Astrocyte (in vitro differentiated cells and primary cell): ENCODE data around the gene SPIN1.

Source experiments
- EZH2 ChIP-seq: IDR thresholded peaks from 2 replicates; pipeline ENCODE4 v1.6.1; 2012; ENCODE audit warnings: mild to moderate bottlenecking, low read length, inconsistent platforms; ENCODE audit not compliant: insufficient read depth
- TF ChIP-seq, protein P1 (sequence below): IDR thresholded peaks from 2 replicates; pipeline ENCODE4 v1.5.1; 2011; ENCODE audit warnings: low read depth, mild to moderate bottlenecking, inconsistent platforms, low read length, moderate library complexity; ENCODE audit not compliant: insufficient read depth

DNA sequence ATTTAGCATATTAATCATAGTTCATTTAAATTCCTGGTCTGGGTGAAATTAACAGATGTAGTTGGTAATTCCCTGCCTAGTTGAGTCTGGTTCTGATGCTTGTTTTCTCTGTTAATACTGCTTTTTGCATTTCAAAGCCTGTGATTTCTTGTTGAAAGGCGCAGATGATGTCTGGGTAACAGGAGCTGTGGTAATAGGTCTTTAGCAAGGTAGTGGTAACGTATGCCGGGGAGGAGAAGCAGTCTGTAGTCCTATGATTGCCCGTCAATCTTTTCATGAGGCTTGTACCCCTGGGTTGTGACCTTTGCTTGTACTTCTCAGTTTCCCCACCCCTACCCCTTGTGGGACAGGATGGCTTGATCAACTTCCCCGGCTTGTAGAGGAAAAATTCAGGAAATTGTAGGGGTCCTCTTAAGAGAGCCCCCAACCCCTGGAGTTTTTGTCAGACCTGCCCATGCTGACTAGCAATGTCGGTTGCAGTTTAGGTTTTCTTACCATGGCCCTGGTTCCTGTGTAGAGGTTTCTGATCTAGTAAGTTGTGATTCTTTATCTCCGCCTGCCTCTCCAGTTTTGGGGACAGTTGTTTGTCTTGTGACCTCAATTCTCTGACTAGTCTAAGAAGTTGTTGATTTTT lies 55.4 kb downstream of the SPIN1 start:
- TF ChIP-seq, protein P1, sequence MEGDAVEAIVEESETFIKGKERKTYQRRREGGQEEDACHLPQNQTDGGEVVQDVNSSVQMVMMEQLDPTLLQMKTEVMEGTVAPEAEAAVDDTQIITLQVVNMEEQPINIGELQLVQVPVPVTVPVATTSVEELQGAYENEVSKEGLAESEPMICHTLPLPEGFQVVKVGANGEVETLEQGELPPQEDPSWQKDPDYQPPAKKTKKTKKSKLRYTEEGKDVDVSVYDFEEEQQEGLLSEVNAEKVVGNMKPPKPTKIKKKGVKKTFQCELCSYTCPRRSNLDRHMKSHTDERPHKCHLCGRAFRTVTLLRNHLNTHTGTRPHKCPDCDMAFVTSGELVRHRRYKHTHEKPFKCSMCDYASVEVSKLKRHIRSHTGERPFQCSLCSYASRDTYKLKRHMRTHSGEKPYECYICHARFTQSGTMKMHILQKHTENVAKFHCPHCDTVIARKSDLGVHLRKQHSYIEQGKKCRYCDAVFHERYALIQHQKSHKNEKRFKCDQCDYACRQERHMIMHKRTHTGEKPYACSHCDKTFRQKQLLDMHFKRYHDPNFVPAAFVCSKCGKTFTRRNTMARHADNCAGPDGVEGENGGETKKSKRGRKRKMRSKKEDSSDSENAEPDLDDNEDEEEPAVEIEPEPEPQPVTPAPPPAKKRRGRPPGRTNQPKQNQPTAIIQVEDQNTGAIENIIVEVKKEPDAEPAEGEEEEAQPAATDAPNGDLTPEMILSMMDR: no peak
- TF ChIP-seq EZH2: no peak
